Nephron (organoid): Measurements from ENCODE around the gene PSTPIP2.

ENCODE experiments used
- H3K27ac Mint-ChIP-seq, 3 experiments: 2 replicates each; pipeline ENCODE4 v1.8.0; 2020; ENCODE audit warnings: mixed read lengths in 3 of 3, mild to moderate bottlenecking in 2 of 3, moderate library complexity in 1 of 3
- H3K27me3 Mint-ChIP-seq: 2 replicates; pipeline ENCODE4 v1.8.0; 2021; ENCODE audit warnings: low read depth, mild to moderate bottlenecking, moderate library complexity, mixed read lengths
- H3K36me3 Mint-ChIP-seq: 2 replicates; pipeline ENCODE4 v1.8.0; 2020; ENCODE audit warnings: low read depth, mixed read lengths
- H3K4me1 Mint-ChIP-seq: 2 replicates; pipeline ENCODE4 v1.8.0; 2020; ENCODE audit warnings: mixed read lengths
- H3K4me3 Mint-ChIP-seq, 3 experiments: 2 replicates each; pipeline ENCODE4 v1.8.0; 2020; ENCODE audit warnings: mild to moderate bottlenecking in 3 of 3, mixed read lengths in 3 of 3, moderate library complexity in 2 of 3
- H3K9me3 Mint-ChIP-seq: 2 replicates; pipeline ENCODE4 v1.8.0; 2020; ENCODE audit warnings: mixed read lengths
- CTCF ChIP-seq, 3 experiments: fragments of 200-600 bp; sonication (generic); IDR thresholded peaks; one replicate each; pipeline ENCODE4 v1.5.0; 2021; ENCODE audit warnings: antibody characterized with exemption in 3 of 3; ENCODE audit not compliant: unreplicated experiment in 3 of 3

The PSTPIP2 gene

GRCh38 chr18:45984546-45985235 lies 87.4 kb downstream of the PSTPIP2 start:
- Mint-ChIP-seq H3K9me3 (no peaks in the 10 kb centered on the region), H3K4me3 (no peak overlapping the region), H3K27me3 (no peaks in the 10 kb centered on the region), H3K27ac (no peak overlapping the region), H3K4me1 (no peaks in the 10 kb centered on the region), H3K36me3 (peaks cover 20% of the 10 kb centered on the region)
- TF ChIP-seq CTCF (IDR thresholded peaks at IDR 0.05; ENCODE audit: unreplicated experiment in 3 of 3): no peak

GRCh38 chr18:45981821-45982220 lies 90.2 kb downstream of the PSTPIP2 start:
- Mint-ChIP-seq H3K4me1 (no peaks in the 10 kb centered on the region), H3K36me3 (no peaks in the 10 kb centered on the region), H3K9me3 (no peaks in the 10 kb centered on the region), H3K27ac (no peak overlapping the region), H3K4me3 (no peak overlapping the region), H3K27me3 (no peaks in the 10 kb centered on the region)
- TF ChIP-seq CTCF (IDR thresholded peaks at IDR 0.05; ENCODE audit: unreplicated experiment in 3 of 3): no peak

- no peak for TF ChIP-seq CTCF (IDR thresholded peaks at IDR 0.05; ENCODE audit: unreplicated experiment in 3 of 3)
- no peak overlapping the region for H3K4me3 Mint-ChIP-seq
- H3K9me3 Mint-ChIP-seq: no peaks in the 10 kb centered on the region
- H3K27ac Mint-ChIP-seq: no peak overlapping the region
- no peaks in the 10 kb centered on the region for H3K27me3 Mint-ChIP-seq
- H3K36me3 Mint-ChIP-seq: no peaks in the 10 kb centered on the region
- no peaks in the 10 kb centered on the region for H3K4me1 Mint-ChIP-seq
These were observed 91.8 kb downstream of the PSTPIP2 start for GRCh38 chr18:45980229-45980628.

GRCh38 chr18:45978084-45978483 lies 94.0 kb downstream of the PSTPIP2 start:
- H3K4me3 Mint-ChIP-seq: no peak overlapping the region
- no peak overlapping the region for H3K27ac Mint-ChIP-seq
- no peaks in the 10 kb centered on the region for H3K27me3 Mint-ChIP-seq
- TF ChIP-seq CTCF (IDR thresholded peaks at IDR 0.05; ENCODE audit: unreplicated experiment in 3 of 3): no peak
- H3K36me3 Mint-ChIP-seq: no peaks in the 10 kb centered on the region
- H3K4me1 Mint-ChIP-seq: peaks cover 5% of the 10 kb centered on the region
- no peaks in the 10 kb centered on the region for H3K9me3 Mint-ChIP-seq

GRCh38 chr18:45976974-45977373 lies 95.1 kb downstream of the PSTPIP2 start:
- H3K4me3 Mint-ChIP-seq: no peak overlapping the region
- H3K27me3 Mint-ChIP-seq: no peaks in the 10 kb centered on the region
- no peaks in the 10 kb centered on the region for H3K36me3 Mint-ChIP-seq
- H3K27ac Mint-ChIP-seq: no peak overlapping the region
- no peaks in the 10 kb centered on the region for H3K9me3 Mint-ChIP-seq
- no peak for TF ChIP-seq CTCF (IDR thresholded peaks at IDR 0.05; ENCODE audit: unreplicated experiment in 3 of 3)
- H3K4me1 Mint-ChIP-seq: peaks cover 5% of the 10 kb centered on the region

- Mint-ChIP-seq H3K36me3 (no peaks in the 10 kb centered on the region), H3K4me1 (peaks cover 5% of the 10 kb centered on the region), H3K27me3 (no peaks in the 10 kb centered on the region), H3K27ac (no peak overlapping the region), H3K9me3 (no peaks in the 10 kb centered on the region), H3K4me3 (no peak overlapping the region)
- TF ChIP-seq CTCF (IDR thresholded peaks at IDR 0.05; ENCODE audit: unreplicated experiment in 3 of 3): no peak
These were observed 95.5 kb downstream of the PSTPIP2 start for GRCh38 chr18:45976566-45976965.
